PC-9 (cell line): ENCODE measurements around the gene ANGPTL2. TPM values are rescaled to one million over a fixed set of nuclear protein-coding genes. Genes with fewer than 3 reads are reported as not detected.

Source experiments
- BruUV-seq: library from RNA; stranded (reverse); fragments of 400-500 nt; replicated peaks from 2 replicates; lab custom pipeline; 2021; lab: Mats Ljungman, UMichigan
- CTCF ChIA-PET: fragments of 300-600 bp; sonication (Branson Sonifier 250); formaldehyde crosslinking; loops from one replicate; lab custom pipeline; 2022; ENCODE audit warnings: antibody characterized with exemption; lab: Charles Lee
- POLR2A ChIA-PET: fragments of 300-600 bp; sonication (Branson Sonifier 250); formaldehyde crosslinking; loops from one replicate; lab custom pipeline; 2022; ENCODE audit warnings: antibody characterized with exemption; ENCODE audit not compliant: unreplicated experiment; lab: Charles Lee
- DNase-seq, 2 experiments: peaks; one replicate each; pipeline versions ENCODE4 v3.0.0 to v3.0.0-alpha.2; 2015 to 2022; ENCODE audit warnings: mixed read lengths in 1 of 2
- H2AFZ ChIP-seq: fragments of 200-600 bp; sonication (generic); 2 replicates; pipeline ENCODE4 v1.8.1; 2017; ENCODE audit warnings: antibody characterized with exemption
- H3F3A ChIP-seq: fragments of 200-600 bp; sonication (generic); 2 replicates; pipeline ENCODE4 v1.8.1; 2017; ENCODE audit warnings: antibody characterized with exemption, mild to moderate bottlenecking, low read depth; ENCODE audit not compliant: insufficient read depth
- H3K27ac ChIP-seq: fragments of 200-600 bp; sonication (generic); 2 replicates; pipeline ENCODE4 v1.6.1; 2016; ENCODE audit warnings: mixed run types
- H3K27me3 ChIP-seq: fragments of 200-600 bp; sonication (generic); 2 replicates; pipeline ENCODE4 v1.6.1; 2016; ENCODE audit warnings: low read depth, mixed run types; ENCODE audit not compliant: insufficient read depth
- H3K36me3 ChIP-seq: fragments of 200-600 bp; sonication (generic); 2 replicates; pipeline ENCODE4 v1.6.1; 2016; ENCODE audit warnings: low read depth, mixed run types
- H3K4me1 ChIP-seq: fragments of 200-600 bp; sonication (generic); replicated peaks from 2 replicates; pipeline ENCODE4 v1.6.1; 2016; ENCODE audit warnings: mixed run types; ENCODE audit not compliant: insufficient read depth
- H3K4me2 ChIP-seq: fragments of 200-600 bp; sonication (generic); 2 replicates; pipeline ENCODE4 v1.6.1; 2017; ENCODE audit warnings: mixed run types
- H3K4me3 ChIP-seq: fragments of 200-600 bp; sonication (generic); 2 replicates; pipeline ENCODE4 v1.6.1; 2016; ENCODE audit warnings: mixed run types
- H3K79me2 ChIP-seq: fragments of 200-600 bp; sonication (generic); 2 replicates; pipeline ENCODE4 v1.6.1; 2017; ENCODE audit warnings: low read depth, mixed run types
- H3K9me2 ChIP-seq: fragments of 200-600 bp; sonication (generic); 2 replicates; pipeline ENCODE4 v1.8.1; 2017; ENCODE audit warnings: mild to moderate bottlenecking; ENCODE audit not compliant: insufficient read depth
- H3K9me3 ChIP-seq: fragments of 200-600 bp; sonication (generic); 2 replicates; pipeline ENCODE4 v1.8.1; 2016; ENCODE audit warnings: low read depth; ENCODE audit not compliant: insufficient read depth
- H4K20me1 ChIP-seq: fragments of 200-600 bp; sonication (generic); 2 replicates; pipeline ENCODE4 v1.8.1; 2017; ENCODE audit not compliant: insufficient read depth
- CTCF ChIP-seq: fragments of 200-600 bp; sonication (generic); conservative IDR thresholded peaks from 2 replicates; pipeline ENCODE4 v1.6.1; 2017; ENCODE audit warnings: mixed run types, antibody characterized with exemption, mild to moderate bottlenecking, moderate library complexity
- EZH2 ChIP-seq: fragments of 200-600 bp; sonication (generic); IDR thresholded peaks from 2 replicates; pipeline ENCODE4 v1.8.0; 2017; ENCODE audit warnings: antibody characterized with exemption, low read depth
- intact Hi-C: fragments of 100-400 bp; cut with micrococcal nuclease; formaldehyde crosslinking; loops from one replicate; pipeline ENCODE4 v1.10.0; 2022; ENCODE audit not compliant: unreplicated experiment
- total RNA-seq: library from RNA; stranded (reverse); gene quantifications from 2 replicates; pipeline ENCODE4 v1.2.3, GENCODE V29; 2021

ANGPTL2 gene
- total RNA-seq, 1 experiment from 2014 or later: 0.13 TPM

GRCh38 chr9:127140842-127141675 lies 18.6 kb upstream of the ANGPTL2 start:
- no peak for DNase-seq
- no peaks in the 10 kb centered on the region for H3K27me3 ChIP-seq
- no peak for TF ChIP-seq CTCF
- TF ChIP-seq EZH2: no peak
- intact Hi-C loops: no loop called here
- no TSS peak for BruUV-seq
- no peaks in the 10 kb centered on the region for H4K20me1 ChIP-seq
- no peaks in the 10 kb centered on the region for H3K4me1 ChIP-seq
- H3K9me3 ChIP-seq: no peaks in the 10 kb centered on the region
- CTCF ChIA-PET: no interaction called here
- H2AFZ ChIP-seq: no peak overlapping the region
- H3K27ac ChIP-seq: no peak overlapping the region
- no peaks in the 10 kb centered on the region for H3K9me2 ChIP-seq
- H3K4me2 ChIP-seq: no peak overlapping the region
- 0 out of 2 replicates have a peak, but pooled peaks cover 3% of the 10 kb centered on the region for H3F3A ChIP-seq
- POLR2A ChIA-PET: no interaction called here
- no peak overlapping the region for H3K4me3 ChIP-seq
- H3K79me2 ChIP-seq: no peaks in the 10 kb centered on the region
- H3K36me3 ChIP-seq: no peaks in the 10 kb centered on the region

- H3K9me2 ChIP-seq: no peaks in the 10 kb centered on the region
- H2AFZ ChIP-seq: no peak overlapping the region
- no peak overlapping the region for H3K4me2 ChIP-seq
- H3K27me3 ChIP-seq: no peaks in the 10 kb centered on the region
- no peaks in the 10 kb centered on the region for H3K9me3 ChIP-seq
- no peaks in the 10 kb centered on the region for H4K20me1 ChIP-seq
- ChIA-PET POLR2A (no interaction called here), CTCF (no interaction called here)
- no peaks in the 10 kb centered on the region for H3K4me1 ChIP-seq
- TF ChIP-seq CTCF (no peak), EZH2 (no peak)
- H3K36me3 ChIP-seq: no peaks in the 10 kb centered on the region
- no peak for DNase-seq
- no peaks in the 10 kb centered on the region for H3K79me2 ChIP-seq
- no TSS peak for BruUV-seq
- intact Hi-C loops: no loop called here
- H3F3A ChIP-seq: 0 out of 2 replicates have a peak, but pooled peaks cover under 1% of the 10 kb centered on the region
- H3K4me3 ChIP-seq: no peak overlapping the region
- H3K27ac ChIP-seq: no peak overlapping the region
Measured at GRCh38 chr9:127140181-127140580, 17.7 kb upstream of the ANGPTL2 start.

- H3K27ac ChIP-seq: no peak overlapping the region
- H3F3A ChIP-seq: no peaks in the 10 kb centered on the region
- H3K27me3 ChIP-seq: no peaks in the 10 kb centered on the region
- TF ChIP-seq CTCF: no peak
- no peak for TF ChIP-seq EZH2
- POLR2A ChIA-PET: no interaction called here
- no peaks in the 10 kb centered on the region for H3K9me3 ChIP-seq
- no peaks in the 10 kb centered on the region for H3K79me2 ChIP-seq
- no peak for DNase-seq
- H4K20me1 ChIP-seq: no peaks in the 10 kb centered on the region
- no peak overlapping the region for H3K4me3 ChIP-seq
- no TSS peak for BruUV-seq
- intact Hi-C loops: no loop called here
- no peaks in the 10 kb centered on the region for H3K4me1 ChIP-seq
- H2AFZ ChIP-seq: no peak overlapping the region
- CTCF ChIA-PET: no interaction called here
- H3K36me3 ChIP-seq: no peaks in the 10 kb centered on the region
- H3K4me2 ChIP-seq: no peak overlapping the region
- no peaks in the 10 kb centered on the region for H3K9me2 ChIP-seq
Measured at GRCh38 chr9:127139775-127140174, 17.3 kb upstream of the ANGPTL2 start.
